ENCODE results near the gene RDM1. TPM values are rescaled to one million over a fixed set of nuclear protein-coding genes. Genes with fewer than 3 reads are reported as not detected.
A peak's percentile ranks its signal among the peaks of the same experiment; 100 is the strongest.

The RDM1 gene
- total RNA-seq, 1 donor from 2014 or later: not detected

DNA sequence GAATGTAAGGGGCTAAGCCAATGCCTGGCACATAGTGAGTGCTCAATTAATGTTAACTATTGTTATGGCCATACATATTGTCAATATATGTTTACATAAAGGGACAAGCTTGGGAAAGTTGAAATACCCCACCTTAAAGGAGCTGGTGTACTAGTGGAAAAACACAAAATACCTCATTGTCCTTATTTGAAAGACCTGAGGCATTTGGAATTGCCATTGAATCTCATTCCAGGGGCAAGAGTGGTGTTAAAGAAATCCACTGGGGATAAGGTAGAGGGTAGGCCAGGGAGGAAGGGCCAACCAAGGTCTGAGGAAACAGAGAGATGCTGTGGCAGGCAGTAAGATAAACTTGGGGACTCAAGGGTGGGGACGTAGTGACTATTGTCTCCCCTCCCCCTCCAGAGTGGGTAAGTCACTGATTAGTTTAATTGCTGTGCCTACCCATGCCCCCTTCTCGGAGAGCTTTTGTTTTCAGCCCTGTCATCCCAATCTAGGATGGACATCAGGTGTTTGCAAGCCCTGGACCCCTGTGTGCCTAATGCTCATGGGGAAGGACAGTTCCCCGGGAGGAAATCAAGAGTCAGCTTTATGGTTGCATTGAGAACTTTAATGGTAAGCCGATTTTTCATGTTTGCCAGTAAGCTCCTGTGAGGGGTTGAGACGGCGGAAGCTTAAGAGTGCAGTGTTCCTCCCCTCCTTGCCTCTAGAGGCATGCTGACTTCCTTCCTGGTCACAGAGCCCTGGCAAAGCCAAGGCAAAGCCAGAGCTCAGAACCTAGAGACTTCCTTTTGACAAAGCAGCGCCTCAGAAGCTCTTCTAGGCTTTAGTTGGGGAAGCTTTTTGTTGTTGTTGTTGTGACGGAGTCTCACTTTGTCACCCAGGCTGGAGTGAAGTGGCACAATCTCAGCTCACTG lies 59.4 kb downstream of the RDM1 start:
- no peaks in the 10 kb centered on the region for H3K9me3 ChIP-seq
- H3K36me3 ChIP-seq: no peaks in the 10 kb centered on the region
- peaks cover 10% of the 10 kb centered on the region for H3K4me1 ChIP-seq
- no peaks in the 10 kb centered on the region for H3K27me3 ChIP-seq (ENCODE audit: low read depth)
- no peak overlapping the region for H3K4me3 ChIP-seq
- TF ChIP-seq, protein P1, sequence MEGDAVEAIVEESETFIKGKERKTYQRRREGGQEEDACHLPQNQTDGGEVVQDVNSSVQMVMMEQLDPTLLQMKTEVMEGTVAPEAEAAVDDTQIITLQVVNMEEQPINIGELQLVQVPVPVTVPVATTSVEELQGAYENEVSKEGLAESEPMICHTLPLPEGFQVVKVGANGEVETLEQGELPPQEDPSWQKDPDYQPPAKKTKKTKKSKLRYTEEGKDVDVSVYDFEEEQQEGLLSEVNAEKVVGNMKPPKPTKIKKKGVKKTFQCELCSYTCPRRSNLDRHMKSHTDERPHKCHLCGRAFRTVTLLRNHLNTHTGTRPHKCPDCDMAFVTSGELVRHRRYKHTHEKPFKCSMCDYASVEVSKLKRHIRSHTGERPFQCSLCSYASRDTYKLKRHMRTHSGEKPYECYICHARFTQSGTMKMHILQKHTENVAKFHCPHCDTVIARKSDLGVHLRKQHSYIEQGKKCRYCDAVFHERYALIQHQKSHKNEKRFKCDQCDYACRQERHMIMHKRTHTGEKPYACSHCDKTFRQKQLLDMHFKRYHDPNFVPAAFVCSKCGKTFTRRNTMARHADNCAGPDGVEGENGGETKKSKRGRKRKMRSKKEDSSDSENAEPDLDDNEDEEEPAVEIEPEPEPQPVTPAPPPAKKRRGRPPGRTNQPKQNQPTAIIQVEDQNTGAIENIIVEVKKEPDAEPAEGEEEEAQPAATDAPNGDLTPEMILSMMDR (IDR thresholded peaks at IDR 0.05): peak; percentile 7
- H3K27ac ChIP-seq: no peak overlapping the region
- DNase-seq (no peak), ATAC-seq (peak in 1 of 2 donors; percentile 50)
- intact Hi-C loops (cut with DNase I): no loop called here

DNA sequence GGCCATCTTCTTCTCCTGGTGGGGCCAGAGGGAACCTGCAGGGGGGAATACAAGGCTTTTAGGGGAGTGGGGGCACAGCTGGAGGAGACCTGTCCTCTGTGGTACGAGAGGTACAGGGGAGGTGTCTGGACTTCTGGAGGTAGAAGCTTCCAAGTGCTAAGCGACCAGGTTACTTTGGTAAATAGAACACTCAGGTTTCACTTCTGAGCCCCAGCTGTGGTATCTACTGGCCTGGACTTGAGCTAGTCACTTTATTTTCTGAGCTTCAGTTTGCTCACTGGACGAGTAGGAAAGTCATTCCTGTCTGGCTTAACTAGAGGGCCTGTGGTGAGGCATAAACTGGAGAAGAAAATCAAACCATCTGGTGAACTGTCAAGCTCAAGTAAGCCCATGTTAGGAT lies 61.8 kb downstream of the RDM1 start, which contains the start of gene HEATR9:
Gene HEATR9 (minus strand): TSS at position 155 of the 400 bp plus-strand sequence. CDS start 149 bp downstream, at position 6.
- no peaks in the 10 kb centered on the region for H3K36me3 ChIP-seq
- H3K4me3 ChIP-seq: no peak within 1 kb of the TSS
- no peak for ATAC-seq
- intact Hi-C loops (cut with DNase I): no loop called here
- no peaks in the 10 kb centered on the region for H3K27me3 ChIP-seq (ENCODE audit: low read depth)
- no peaks in the 10 kb centered on the region for H3K9me3 ChIP-seq
- no peak within 1 kb of the TSS for H3K27ac ChIP-seq
- no peak for DNase-seq
- TF ChIP-seq, protein P1 (IDR thresholded peaks at IDR 0.05): no peak
- H3K4me1 ChIP-seq: no peaks in the 10 kb centered on the region

Other genes starting within 250 kb of the RDM1 start
- 1.9 TPM for gene RASL10B, start 199.1 kb downstream of the RDM1 start, total RNA-seq
- 3.1 TPM for gene GAS2L2, start 177.5 kb downstream of the RDM1 start, total RNA-seq
- not detected for gene C17orf50, start 169.9 kb downstream of the RDM1 start, total RNA-seq
- 40.9 TPM for gene MMP28, start 135.1 kb downstream of the RDM1 start, total RNA-seq
- 143 TPM for gene TAF15, start 121.3 kb downstream of the RDM1 start, total RNA-seq
- gene HEATR9, start 61.9 kb downstream of the RDM1 start, total RNA-seq: 0.21 TPM
- gene CCL5, start 50.4 kb downstream of the RDM1 start, total RNA-seq: 18.2 TPM
- gene LYZL6, start 12.9 kb upstream of the RDM1 start, total RNA-seq: not detected
- 0.50 TPM for gene CCL16, start 50.7 kb upstream of the RDM1 start, total RNA-seq
- gene CCL14, start 56.0 kb upstream of the RDM1 start, total RNA-seq: 20.7 TPM
- 0.50 TPM for gene CCL15, start 70.8 kb upstream of the RDM1 start, total RNA-seq
- gene CCL23, start 87.2 kb upstream of the RDM1 start, total RNA-seq: 5.1 TPM
- 146 TPM for gene CCL18, start 133.5 kb upstream of the RDM1 start, total RNA-seq
- gene CCL3, start 159.4 kb upstream of the RDM1 start, total RNA-seq: 8.5 TPM
- gene CCL4, start 173.1 kb upstream of the RDM1 start, total RNA-seq: 11.9 TPM
- 11.1 TPM for gene TBC1D3B, start 245.9 kb upstream of the RDM1 start, total RNA-seq

All from lower lobe of right lung (tissue), 2 donors.